Activated naive CD4-positive, alpha-beta T cell (primary cell): ENCODE measurements around the gene ZNRF1.
"Not testable (repeated sequence)": the region's sequence is repeated elsewhere in the genome, so short reads cannot be mapped to it uniquely, and the experiment has no call there.

ENCODE experiments used
- DNase-seq, 4 experiments: peaks; one replicate each; lab custom pipeline; 2025; lab: John Stamatoyannopoulos, UW

The ZNRF1 gene

GRCh38 chr16:75080205-75081029 lies 81.6 kb downstream of the ZNRF1 start:
- no peak for DNase-seq

GRCh38 chr16:75081179-75081859 lies 82.5 kb downstream of the ZNRF1 start:
- DNase-seq = no peak

- DNase-seq = no peak
Measured at GRCh38 chr16:75083813-75084212, 85.0 kb downstream of the ZNRF1 start.

DNA sequence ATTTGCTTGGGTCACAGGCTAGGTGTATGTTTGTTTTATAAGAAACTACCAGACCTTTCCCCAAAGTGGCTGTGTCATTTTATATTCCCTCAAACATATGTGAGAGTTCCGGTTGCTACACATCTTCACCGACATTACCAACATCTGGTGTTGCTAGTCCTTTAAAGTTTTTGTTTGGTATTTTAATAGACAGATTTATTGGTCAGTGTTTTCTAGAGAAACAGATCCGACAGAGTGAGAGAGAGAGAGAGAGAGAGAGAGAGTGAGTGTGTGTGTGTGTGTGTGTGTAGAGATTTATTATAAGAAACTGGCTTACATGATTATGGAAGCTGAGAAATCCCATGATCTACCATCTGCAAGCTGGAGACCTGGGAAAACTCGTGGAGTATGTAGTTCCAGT lies 86.7 kb downstream of the ZNRF1 start:
- DNase-seq = no peak

GRCh38 chr16:75086281-75086680 lies 87.5 kb downstream of the ZNRF1 start:
- no peak for DNase-seq

- no peak for DNase-seq
Measured at GRCh38 chr16:75086688-75087374, 88.0 kb downstream of the ZNRF1 start.

- DNase-seq = no peak
Measured at GRCh38 chr16:75087375-75087979, 88.7 kb downstream of the ZNRF1 start.

DNA sequence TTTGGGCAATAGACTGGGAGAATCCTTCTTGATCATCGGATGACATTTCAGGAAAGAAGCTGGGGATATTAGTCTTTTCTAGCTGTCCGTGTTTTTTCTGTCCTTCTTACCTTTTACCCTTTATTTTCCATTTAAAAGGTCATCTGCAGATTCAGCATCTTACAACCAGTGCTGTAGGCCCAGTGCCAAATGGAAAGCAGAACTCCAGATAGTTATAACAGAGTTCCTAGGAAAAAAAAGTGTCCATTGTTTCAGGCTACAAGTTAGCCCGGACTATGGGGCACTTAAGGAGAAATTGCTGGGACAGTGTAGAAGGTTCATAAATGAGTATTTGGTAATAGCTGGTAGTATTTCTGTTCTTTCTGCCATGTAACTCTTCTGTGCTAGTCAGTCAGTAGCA lies 89.4 kb downstream of the ZNRF1 start:
- no peak for DNase-seq

- no peak for DNase-seq
Measured at GRCh38 chr16:75088934-75089333, 90.1 kb downstream of the ZNRF1 start.

- no peak for DNase-seq
Measured at GRCh38 chr16:75089486-75090202, 90.8 kb downstream of the ZNRF1 start.

DNA sequence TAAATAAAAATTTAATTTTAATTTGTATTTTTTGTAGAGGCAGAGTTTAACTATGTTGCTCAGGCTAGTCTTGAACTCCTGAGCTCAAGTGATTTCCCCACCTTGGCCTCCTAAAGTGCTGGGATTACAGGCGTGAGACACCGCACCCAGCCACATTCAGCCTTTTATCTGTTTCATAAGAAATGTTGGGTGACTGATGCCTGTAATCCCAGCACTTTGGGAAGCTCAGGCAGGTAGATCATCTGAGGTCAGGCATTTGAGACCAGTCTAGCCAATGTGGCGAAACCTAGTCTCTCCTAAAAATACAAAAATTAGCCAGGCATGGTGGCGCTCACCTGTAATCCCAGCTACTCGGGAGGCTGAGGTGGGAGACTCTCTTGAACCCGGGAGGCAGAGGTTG lies 92.1 kb downstream of the ZNRF1 start:
- DNase-seq = not testable (repeated sequence)

DNA sequence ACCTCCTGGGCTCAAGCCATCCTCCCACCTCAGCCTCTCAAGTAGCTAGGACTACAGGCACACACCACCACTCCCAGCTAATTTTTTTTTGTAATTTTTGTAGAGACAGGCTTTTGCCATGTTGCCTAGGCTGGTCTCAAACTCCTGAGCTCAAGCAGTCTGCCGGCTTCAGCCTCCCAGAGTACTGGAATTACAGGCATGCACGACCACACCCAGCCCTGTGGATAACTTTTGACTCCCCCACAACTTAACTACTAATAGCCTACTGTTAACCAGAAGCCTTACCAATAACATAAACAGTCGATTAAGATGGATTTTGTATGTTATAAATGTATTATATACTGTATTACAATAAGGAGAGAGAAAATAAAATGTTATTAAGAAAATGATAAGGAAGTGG lies 92.8 kb downstream of the ZNRF1 start:
- not testable (repeated sequence) for DNase-seq

GRCh38 chr16:75092777-75093176 lies 94.0 kb downstream of the ZNRF1 start:
- DNase-seq = no peak

- DNase-seq = no peak
Measured at GRCh38 chr16:75093598-75094540, 95.0 kb downstream of the ZNRF1 start.

- DNase-seq = no peak
Measured at GRCh38 chr16:75095204-75095621, 96.4 kb downstream of the ZNRF1 start.

- DNase-seq = no peak
Measured at GRCh38 chr16:75096656-75097055, 97.8 kb downstream of the ZNRF1 start.

DNA sequence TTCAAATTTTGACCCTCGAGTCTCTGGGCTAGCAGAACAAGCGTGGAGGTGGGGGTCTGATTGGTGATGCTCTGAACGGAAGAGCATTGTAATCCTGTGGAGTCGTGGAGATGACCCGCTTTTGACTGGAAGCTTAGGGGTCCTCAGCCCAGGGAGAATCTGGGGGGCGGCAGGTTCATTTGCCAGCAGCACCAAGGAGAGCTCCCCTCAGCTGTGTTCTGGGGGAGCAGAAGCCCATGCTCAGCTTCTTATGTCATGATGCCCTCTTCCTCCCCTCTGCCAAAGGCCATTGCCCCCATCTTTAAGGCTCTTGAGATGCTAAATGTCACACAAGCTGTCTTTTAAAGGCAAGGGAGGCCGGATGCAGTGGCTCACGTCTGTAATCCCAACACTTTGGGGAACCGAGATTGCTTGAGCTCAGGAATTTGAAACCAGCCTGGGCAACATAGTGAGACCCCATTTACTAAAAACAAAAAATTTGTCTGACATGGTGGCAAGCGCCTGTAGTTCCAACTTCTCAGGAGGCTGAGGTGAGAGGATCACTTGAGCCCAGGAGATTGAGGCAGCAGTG lies 98.5 kb downstream of the ZNRF1 start:
- no peak for DNase-seq

DNA sequence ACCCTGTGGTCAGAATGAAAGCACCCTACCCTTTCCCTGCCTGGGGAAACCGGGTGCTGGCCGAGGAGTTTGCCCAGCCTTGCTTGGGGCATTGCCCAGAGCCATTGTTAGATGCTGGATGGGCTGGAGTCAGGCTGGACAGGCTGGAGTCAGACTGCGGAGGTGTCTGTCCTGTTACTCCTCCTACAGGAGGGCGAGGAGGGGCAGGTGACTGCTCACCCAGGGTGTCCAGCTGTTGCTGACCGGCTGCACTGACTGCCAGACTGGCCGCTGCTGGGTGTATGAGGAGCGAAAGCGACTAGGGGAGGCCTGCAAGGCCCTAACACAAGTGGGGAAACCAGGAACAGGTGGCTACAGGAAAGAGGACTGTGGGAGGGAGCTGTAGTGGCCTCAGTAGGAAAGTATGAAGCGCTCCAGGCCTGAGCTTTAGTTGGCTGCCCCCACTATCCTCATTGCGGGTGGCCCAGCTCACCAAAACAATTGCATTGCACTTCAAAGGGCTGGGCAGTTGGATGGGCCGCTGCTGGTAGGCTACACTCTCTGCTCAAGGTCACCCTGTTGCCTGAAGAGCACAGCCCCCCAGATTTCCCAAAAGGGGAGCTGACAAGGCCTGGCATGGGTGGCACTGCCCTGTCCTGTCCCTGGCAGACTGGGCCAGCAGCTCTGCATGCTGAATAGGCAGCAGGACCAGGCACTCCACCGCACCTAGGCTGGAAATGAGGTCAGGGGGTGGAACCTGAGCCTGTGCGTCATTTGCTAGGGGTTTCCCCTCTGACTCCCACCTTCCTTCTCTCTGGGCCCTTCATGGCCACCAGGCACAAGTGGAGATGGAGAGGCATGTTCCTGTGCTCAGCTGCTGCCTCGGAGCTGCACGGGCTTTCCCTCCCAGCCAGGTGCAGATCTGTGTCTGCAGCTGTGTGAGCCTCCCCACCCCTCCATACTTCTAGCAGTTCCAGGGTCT lies 99.4 kb downstream of the ZNRF1 start:
- peak in 3 of 4 experiments; percentile 17 to 31 (median 24) for DNase-seq

- no peak for DNase-seq
Measured at GRCh38 chr16:75099075-75099667, 100.3 kb downstream of the ZNRF1 start.
